ENCODE results near the gene PPP1R2B.
A peak's percentile ranks its signal among the peaks of the same experiment; 100 is the strongest.

Gene PPP1R2B

GRCh38 chr5:156819967-156820581 lies 30.0 kb upstream of the PPP1R2B start:
- TF ChIP-seq, protein P1, sequence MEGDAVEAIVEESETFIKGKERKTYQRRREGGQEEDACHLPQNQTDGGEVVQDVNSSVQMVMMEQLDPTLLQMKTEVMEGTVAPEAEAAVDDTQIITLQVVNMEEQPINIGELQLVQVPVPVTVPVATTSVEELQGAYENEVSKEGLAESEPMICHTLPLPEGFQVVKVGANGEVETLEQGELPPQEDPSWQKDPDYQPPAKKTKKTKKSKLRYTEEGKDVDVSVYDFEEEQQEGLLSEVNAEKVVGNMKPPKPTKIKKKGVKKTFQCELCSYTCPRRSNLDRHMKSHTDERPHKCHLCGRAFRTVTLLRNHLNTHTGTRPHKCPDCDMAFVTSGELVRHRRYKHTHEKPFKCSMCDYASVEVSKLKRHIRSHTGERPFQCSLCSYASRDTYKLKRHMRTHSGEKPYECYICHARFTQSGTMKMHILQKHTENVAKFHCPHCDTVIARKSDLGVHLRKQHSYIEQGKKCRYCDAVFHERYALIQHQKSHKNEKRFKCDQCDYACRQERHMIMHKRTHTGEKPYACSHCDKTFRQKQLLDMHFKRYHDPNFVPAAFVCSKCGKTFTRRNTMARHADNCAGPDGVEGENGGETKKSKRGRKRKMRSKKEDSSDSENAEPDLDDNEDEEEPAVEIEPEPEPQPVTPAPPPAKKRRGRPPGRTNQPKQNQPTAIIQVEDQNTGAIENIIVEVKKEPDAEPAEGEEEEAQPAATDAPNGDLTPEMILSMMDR (IDR thresholded peaks at IDR 0.05), result no peak
- Histone ChIP-seq H3K27ac (no peak overlapping the region), H3K4me3 (no peak overlapping the region)
- no peak for DNase-seq (ENCODE audit: low spot score)

DNA sequence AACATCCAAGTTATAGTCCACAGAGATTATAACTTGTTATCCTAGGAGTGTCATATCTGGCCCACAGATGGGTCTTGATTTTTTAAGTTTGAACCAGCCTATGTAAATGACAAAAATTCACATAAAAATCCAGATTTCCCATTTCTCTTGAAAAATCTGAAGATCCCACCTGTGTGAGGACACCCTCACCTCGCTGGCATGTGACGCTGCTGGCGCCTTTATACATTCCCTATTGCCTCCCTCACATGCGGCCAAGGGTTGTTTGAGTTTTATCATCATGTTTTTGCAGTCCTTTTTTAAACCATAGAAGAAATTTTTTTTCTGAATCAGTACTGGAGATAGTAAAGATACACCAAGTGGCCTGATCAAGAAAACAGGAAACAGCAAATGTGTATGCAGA lies 25.9 kb upstream of the PPP1R2B start:
- TF ChIP-seq, protein P1 (IDR thresholded peaks at IDR 0.05), result no peak
- no peak for DNase-seq (ENCODE audit: low spot score)
- Histone ChIP-seq H3K27ac (no peak overlapping the region), H3K4me3 (no peak overlapping the region)

DNA sequence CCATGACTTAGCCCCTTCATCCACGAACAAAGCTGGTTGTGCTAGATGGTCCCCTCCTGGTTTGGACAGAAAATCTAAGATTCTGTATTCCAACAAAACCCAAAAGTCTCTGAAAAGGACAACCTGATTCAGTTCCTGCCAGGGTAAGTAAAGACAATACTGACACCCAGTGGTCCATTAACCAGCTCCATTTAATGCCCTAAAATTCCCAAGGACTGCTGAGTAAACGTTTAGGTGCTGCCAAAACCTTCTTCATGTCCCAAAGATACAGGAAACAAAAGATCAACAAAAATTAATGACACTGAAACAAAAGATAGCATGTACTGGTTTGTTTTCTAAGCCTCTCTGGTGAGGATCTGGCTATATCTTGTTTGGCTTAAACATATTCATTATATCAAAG lies 25.3 kb upstream of the PPP1R2B start:
- no peak overlapping the region for H3K4me3 ChIP-seq
- no peak for DNase-seq (ENCODE audit: low spot score)
- TF ChIP-seq, protein P1 (IDR thresholded peaks at IDR 0.05), result peak; percentile 12
- no peak overlapping the region for H3K27ac ChIP-seq

GRCh38 chr5:156825688-156826087 lies 24.4 kb upstream of the PPP1R2B start:
- TF ChIP-seq, protein P1 (IDR thresholded peaks at IDR 0.05), result no peak
- DNase-seq (ENCODE audit: low spot score), result no peak
- H3K4me3 ChIP-seq, result no peak overlapping the region
- H3K27ac ChIP-seq, result no peak overlapping the region

- no peak overlapping the region for H3K27ac ChIP-seq
- H3K4me3 ChIP-seq, result no peak overlapping the region
- TF ChIP-seq, protein P1 (IDR thresholded peaks at IDR 0.05), result no peak
- DNase-seq (ENCODE audit: low spot score), result no peak
These were observed 23.9 kb upstream of the PPP1R2B start for GRCh38 chr5:156826150-156826549.

GRCh38 chr5:156834916-156835315 lies 15.2 kb upstream of the PPP1R2B start:
- Histone ChIP-seq H3K27ac (no peak overlapping the region), H3K4me3 (no peak overlapping the region)
- TF ChIP-seq, protein P1 (IDR thresholded peaks at IDR 0.05), result no peak
- no peak for DNase-seq (ENCODE audit: low spot score)

DNA sequence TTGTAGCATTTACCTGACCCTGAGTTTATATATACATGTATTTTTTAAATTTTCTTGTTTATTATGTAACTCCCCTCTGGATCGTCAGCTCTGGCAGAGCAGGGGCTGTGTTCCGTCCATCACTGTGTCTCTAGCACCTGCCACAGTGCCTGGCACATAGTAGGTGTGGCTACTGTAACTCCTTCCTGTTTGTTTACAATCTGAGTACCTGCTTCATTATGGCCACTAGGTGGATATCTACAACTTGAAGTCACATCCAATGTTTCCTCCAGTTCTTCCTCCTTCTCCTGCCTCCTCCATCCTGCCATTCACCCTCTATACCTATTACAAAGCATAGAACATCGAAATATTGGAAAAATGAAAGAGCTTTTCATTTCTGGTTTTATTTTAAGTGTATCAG lies 14.2 kb upstream of the PPP1R2B start:
- DNase-seq (ENCODE audit: low spot score), result no peak
- no peak overlapping the region for H3K27ac ChIP-seq
- TF ChIP-seq, protein P1 (IDR thresholded peaks at IDR 0.05), result no peak
- H3K4me3 ChIP-seq, result no peak overlapping the region

Data from coronary artery (tissue), 2 donors.